Loucy (cell line): ENCODE data around the gene TTC39C.

ENCODE experiments used
- CTCF ChIP-seq: fragments of 200-600 bp; sonication (generic); conservative IDR thresholded peaks from 2 replicates; pipeline ENCODE4 v1.5.1; 2014; ENCODE audit warnings: mild to moderate bottlenecking, antibody characterized with exemption, low read length
- EZH2phosphoT487 ChIP-seq: fragments of 200-600 bp; IDR thresholded peaks from 2 replicates; pipeline ENCODE4 v1.6.1; 2018; ENCODE audit warnings: antibody characterized with exemption, mild to moderate bottlenecking, moderate library complexity, borderline replicate concordance

GRCh38 chr18:23968638-23969604 lies 45.6 kb upstream of the TTC39C start:
- TF ChIP-seq CTCF (no peak), EZH2phosphoT487 (no peak)
